ENCODE measurements around the gene CDKN2B-AS1.
"Not testable (repeated sequence)": the region's sequence is repeated elsewhere in the genome, so short reads cannot be mapped to it uniquely, and the experiment has no call there.

Gene CDKN2B-AS1

GRCh38 chr9:21994556-21995005 lies at the start of gene CDKN2B-AS1:
CDKN2B-AS1 (plus strand) TSS chr9:21994791.
- peak; percentile 85 for DNase-seq

DNA sequence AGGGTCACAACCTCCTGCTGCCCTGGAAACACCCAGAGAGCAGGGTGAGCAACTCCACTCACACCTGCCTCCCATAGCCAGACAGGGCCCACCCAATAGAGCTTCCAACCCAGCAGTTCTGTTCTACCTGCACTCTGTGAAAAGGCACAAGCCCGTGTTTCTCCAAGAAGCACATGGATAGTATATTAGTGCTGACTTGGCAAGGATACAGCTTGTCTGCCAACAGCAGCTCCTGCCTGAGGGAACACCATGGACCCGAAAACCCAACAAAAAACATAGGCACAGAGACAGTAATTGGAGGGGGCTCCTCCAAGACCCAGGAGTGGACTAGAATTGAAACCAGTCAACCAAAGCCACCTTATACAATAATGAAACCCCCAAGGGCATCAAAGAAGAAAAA lies 49.0 kb upstream of the CDKN2B-AS1 start:
- no peak for DNase-seq

- DNase-seq: no peak
Measured at GRCh38 chr9:21958833-21959232, 35.8 kb upstream of the CDKN2B-AS1 start.

DNA sequence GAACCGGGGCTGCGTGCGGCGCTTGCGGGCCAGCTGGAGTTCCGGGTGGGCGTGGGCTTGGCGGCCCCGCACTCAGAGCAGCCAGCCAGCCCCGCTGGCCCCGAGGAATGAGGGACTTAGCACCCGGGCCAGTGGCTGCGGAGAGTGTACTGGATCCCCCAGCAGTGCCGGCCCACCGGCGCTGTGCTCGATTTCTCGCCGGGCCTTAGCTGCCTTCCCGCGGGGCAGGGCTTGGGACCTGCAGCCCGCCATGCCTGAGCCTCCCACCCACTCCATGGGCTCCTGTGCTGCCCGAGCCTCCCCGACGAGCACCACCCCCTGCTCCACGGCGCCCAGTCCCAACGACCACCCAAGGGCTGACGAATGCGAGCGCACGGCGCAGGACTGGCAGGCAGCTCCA lies 35.3 kb upstream of the CDKN2B-AS1 start:
- DNase-seq: not testable (repeated sequence)

- no peak for DNase-seq
Measured at GRCh38 chr9:21961569-21961968, 33.0 kb upstream of the CDKN2B-AS1 start.

GRCh38 chr9:21964925-21965385 lies 29.6 kb upstream of the CDKN2B-AS1 start:
- DNase-seq: peak; percentile 24

GRCh38 chr9:21965401-21965951 lies 29.1 kb upstream of the CDKN2B-AS1 start:
- DNase-seq: peak; percentile 72

- DNase-seq: no peak
Measured at GRCh38 chr9:21966140-21966851, 28.3 kb upstream of the CDKN2B-AS1 start.

GRCh38 chr9:21967169-21967568 lies 27.4 kb upstream of the CDKN2B-AS1 start:
- DNase-seq: no peak

GRCh38 chr9:21967702-21968101 lies 26.9 kb upstream of the CDKN2B-AS1 start:
- DNase-seq: no peak

GRCh38 chr9:21968331-21969010 lies 26.1 kb upstream of the CDKN2B-AS1 start:
- no peak for DNase-seq

GRCh38 chr9:21969011-21969940 lies 25.3 kb upstream of the CDKN2B-AS1 start:
- DNase-seq: no peak

GRCh38 chr9:21969951-21970799 lies 24.4 kb upstream of the CDKN2B-AS1 start:
- DNase-seq: no peak

DNA sequence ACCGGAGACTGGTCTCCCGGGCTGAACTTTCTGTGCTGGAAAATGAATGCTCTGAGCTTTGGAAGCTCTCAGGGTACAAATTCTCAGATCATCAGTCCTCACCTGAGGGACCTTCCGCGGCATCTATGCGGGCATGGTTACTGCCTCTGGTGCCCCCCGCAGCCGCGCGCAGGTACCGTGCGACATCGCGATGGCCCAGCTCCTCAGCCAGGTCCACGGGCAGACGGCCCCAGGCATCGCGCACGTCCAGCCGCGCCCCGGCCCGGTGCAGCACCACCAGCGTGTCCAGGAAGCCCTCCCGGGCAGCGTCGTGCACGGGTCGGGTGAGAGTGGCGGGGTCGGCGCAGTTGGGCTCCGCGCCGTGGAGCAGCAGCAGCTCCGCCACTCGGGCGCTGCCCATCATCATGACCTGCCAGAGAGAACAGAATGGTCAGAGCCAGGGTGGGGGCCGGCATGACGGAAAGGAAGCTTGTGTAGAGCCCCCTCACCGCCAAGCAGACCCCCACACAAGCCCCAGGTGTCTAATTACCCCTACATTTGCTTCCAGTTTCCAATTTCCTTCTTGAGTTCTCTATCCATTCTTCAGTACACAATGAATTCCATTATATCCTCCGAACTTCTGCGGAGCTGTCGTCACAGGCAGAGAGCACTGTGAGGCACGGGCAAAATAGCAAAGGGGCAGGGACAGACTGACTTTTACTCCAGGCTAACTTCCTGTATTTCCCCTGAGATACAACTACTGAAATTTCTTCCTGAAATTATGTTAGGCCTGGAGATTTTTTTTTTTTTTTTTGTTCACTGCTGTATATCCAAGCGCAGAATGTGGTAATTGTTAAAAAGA lies 23.6 kb upstream of the CDKN2B-AS1 start:
- no peak for DNase-seq

DNA sequence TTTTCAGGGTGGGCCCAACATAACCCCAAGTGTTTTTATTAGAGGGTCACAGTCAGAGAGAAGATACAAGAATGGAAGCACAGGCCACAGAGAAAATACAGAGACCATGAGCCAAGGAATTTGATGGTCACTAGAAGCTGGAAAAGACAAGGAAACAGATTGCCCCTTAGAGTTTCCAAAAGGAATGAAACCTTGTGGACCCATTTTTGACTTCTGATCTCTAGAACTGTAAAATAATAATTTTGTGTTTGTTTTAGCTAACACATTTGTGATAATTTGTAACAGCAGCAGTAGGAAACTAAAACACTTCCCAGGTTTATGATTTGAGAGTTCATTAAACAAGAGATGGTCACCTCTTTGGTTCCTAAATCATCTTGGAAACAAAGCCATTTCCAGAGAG lies 22.2 kb upstream of the CDKN2B-AS1 start:
- no peak for DNase-seq

GRCh38 chr9:21974343-21974721 lies 20.3 kb upstream of the CDKN2B-AS1 start:
- no peak for DNase-seq

DNA sequence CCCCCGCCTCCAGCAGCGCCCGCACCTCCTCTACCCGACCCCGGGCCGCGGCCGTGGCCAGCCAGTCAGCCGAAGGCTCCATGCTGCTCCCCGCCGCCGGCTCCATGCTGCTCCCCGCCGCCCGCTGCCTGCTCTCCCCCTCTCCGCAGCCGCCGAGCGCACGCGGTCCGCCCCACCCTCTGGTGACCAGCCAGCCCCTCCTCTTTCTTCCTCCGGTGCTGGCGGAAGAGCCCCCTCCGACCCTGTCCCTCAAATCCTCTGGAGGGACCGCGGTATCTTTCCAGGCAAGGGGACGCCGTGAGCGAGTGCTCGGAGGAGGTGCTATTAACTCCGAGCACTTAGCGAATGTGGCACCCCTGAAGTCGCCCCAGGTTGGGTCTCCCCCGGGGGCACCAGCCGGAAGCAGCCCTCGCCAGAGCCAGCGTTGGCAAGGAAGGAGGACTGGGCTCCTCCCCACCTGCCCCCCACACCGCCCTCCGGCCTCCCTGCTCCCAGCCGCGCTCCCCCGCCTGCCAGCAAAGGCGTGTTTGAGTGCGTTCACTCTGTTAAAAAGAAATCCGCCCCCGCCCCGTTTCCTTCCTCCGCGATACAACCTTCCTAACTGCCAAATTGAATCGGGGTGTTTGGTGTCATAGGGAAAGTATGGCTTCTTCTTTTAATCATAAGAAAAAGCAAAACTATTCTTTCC lies 19.7 kb upstream of the CDKN2B-AS1 start:
- peak; percentile 76 for DNase-seq

DNA sequence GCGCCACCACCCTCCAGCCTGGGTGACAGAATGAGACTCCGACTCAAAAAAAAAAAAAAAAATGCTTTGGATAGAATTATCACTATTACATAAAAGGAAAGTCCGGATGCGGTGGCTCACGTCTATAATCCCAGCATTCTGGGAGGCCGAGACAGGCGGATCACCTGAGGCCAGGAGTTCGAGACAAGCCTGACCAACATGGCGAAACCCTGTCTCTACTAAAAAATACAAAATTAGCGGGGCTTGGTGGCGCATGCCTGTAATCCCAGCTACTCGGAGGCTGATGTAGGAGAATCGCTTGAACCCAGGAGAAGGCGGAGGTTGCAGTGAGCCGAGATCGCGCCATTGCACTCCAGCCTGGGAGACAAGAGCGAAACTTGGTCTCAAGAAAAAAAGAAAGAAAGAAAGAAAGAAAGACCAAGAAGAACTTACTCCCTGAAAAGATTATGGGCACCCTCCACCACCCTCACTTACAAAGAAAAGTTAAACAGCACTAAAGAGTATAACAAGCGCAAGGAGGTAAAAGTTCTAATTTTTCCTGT lies 18.2 kb upstream of the CDKN2B-AS1 start:
- no peak for DNase-seq

GRCh38 chr9:21982391-21982790 lies 12.2 kb upstream of the CDKN2B-AS1 start:
- DNase-seq: no peak

Data from NCI-H2029 (cell line).